GM21390 (cell line): ENCODE measurements around the gene LIN7B.

ENCODE experiments used
- ATAC-seq: cut with Tn5 transposase; IDR thresholded peaks from one replicate; pipeline ENCODE4 v1.9.1; 2021; ENCODE audit not compliant: unreplicated experiment

LIN7B gene

DNA sequence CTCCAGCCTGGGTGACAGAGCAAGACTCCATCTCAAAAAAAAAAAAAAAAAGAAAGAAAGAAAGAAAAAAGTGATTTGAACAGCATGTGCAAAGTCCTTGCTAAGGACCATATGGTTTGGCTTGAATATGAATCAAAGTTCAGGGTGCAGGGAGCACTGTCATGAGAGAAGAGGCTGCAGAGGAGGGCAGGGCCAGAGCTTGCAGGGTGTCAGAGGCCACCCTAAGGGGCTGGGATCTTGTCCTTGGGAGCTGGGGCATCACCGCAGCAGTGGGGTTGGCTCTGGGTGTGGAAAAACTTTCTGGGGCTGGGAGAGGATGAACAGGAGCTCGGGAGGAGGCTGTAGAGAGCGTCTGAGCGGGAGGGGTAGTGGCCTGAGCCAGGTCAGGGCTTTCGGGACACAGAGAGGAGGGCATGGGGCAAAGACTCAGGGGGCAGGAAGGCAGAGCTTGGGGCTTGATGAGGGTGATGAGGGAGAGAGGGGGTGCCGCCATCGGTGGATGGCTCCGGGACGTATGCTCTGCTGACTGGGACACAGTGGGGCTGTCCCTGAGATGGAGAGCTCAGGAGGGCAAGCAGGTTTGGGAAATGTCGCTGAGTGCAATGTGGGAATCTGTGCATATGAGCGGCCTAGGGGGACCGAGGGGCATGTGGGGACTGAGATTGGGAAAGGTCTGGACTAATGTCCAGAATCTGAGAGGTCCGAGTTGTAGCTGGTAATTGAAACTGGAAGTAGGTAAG is 46.5 kb downstream of the LIN7B start:
- ATAC-seq = no peak

DNA sequence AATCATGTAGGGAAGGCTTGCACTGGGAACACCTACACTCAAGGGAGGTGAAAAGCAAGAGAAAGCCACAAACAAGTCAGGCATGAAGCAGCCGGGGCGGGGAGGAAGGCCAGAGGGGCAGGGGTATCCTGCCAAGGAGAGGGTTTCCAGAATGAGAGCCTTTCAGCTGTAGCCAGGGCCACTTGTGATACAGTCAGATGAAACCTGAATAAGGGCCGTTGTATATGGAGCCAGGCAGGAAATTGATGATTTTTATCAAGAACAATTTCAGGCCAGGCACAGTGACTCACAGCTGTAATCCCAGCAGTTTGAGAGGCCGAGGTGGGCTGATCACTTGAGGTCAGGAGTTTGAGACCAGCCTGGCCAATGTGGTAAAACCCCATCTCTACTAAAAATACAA is 47.8 kb downstream of the LIN7B start:
- no peak for ATAC-seq

DNA sequence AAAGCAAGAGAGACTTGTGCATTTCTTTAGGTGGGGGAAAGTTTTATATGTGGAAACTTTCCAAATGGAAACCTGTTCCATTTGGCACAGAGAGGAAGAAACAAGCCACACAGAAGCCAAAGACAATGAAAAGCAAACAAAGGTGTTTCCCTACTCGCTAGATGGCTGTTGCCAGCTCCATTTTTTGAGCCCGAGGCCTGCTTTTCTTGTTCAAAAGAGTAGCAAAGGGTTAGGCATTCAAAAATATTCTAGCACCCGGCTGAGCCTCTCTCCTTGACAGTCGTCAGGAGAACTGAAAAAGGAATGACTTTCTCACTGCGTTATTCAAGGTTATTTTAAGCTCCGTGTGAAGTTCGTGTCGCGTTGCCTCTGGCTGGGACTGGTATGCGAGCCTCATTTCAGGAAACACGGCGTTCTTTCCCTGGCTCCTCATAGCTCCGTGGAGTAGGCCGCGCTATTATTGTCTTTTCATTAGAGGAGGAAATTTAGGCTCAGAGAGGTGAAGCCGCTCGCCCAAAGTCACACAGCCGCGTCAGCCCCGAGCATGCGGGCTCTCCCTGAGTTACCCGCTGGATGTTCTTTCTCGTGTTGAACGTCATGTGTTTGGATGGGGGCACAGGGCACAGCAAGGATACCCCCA is 51.1 kb downstream of the LIN7B start:
- no peak for ATAC-seq

DNA sequence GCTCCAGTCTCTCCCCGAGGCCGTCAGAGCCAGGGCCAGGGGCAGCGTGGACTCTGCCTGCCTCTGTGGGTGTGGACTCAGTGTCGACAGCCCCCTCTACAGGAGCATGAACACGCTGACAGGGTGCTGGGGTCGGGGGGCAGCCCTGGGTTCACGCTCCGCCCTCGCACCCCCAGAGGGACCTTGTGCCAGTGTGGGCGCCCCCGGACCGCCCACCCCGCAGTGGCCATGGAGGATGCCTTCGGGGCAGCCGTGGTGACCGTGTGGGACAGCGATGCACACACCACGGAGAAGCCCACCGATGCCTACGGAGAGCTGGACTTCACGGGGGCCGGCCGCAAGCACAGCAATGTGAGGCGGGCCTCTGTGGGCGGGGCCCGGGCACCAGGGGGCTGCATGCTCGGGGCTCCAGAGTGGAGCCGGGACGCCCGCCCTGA is 51.7 kb downstream of the LIN7B start:
- no peak for ATAC-seq

DNA sequence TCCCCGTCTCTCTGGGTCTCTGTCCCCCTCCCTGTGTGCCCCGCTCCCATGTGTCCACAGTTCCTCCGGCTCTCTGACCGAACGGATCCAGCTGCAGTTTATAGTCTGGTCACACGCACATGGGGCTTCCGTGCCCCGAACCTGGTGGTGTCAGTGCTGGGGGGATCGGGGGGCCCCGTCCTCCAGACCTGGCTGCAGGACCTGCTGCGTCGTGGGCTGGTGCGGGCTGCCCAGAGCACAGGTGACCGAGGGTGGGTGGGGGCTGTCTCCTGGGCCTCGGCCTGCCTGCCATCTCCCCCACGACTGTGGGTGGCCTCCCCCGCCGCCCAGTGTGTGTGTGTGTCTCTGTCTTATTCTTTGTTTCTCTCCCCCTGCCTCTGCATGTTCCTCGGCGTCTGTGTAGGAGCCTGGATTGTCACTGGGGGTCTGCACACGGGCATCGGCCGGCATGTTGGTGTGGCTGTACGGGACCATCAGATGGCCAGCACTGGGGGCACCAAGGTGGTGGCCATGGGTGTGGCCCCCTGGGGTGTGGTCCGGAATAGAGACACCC is 53.8 kb downstream of the LIN7B start:
- ATAC-seq = no peak
